SK-N-SH (cell line): ENCODE measurements around the gene MEA1. TPM values are rescaled to one million over a fixed set of nuclear protein-coding genes. Genes with fewer than 3 reads are reported as not detected.

Experiments used
- CTCF ChIA-PET: fragments of 300-600, 350-600 bp; formaldehyde crosslinking; extraction: SDS; loops from one replicate; lab custom pipeline; 2021; lab: Yijun Ruan, JAX
- POLR2A ChIA-PET: fragments of 350-600 bp; sonication (Branson Sonifier 250); formaldehyde crosslinking; extraction: SDS; loops from one replicate; lab custom pipeline; 2020; ENCODE audit warnings: antibody characterized with exemption, inconsistent platforms; lab: Yijun Ruan, JAX
- DNase-seq: peaks from one replicate; pipeline ENCODE4 v3.0.0; 2012
- H2AFZ ChIP-seq: fragments of 200-600 bp; sonication (generic); 2 replicates; pipeline ENCODE4 v1.8.1; 2016; ENCODE audit warnings: antibody characterized with exemption, mild to moderate bottlenecking, low read depth
- H3F3A ChIP-seq: fragments of 200-600 bp; sonication (generic); replicated peaks from 2 replicates; pipeline ENCODE3; 2016; ENCODE audit warnings: antibody characterized with exemption, mild to moderate bottlenecking; ENCODE audit not compliant: insufficient read depth
- H3K27ac ChIP-seq, 2 experiments: fragments of 200-500 bp in 1 of 2; fragments of 200-600 bp in 1 of 2; sonication (Bioruptor generic) in 1 of 2; sonication (generic), shearing (Covaris generic) in 1 of 2; 2 replicates each; pipeline versions ENCODE4 v1.5.1 to v1.6.1; 2014 to 2016; ENCODE audit warnings: low read depth in 2 of 2, inconsistent platforms in 1 of 2, low read length in 1 of 2, mild to moderate bottlenecking in 1 of 2, mixed read lengths in 1 of 2
- H3K27me3 ChIP-seq: fragments of 200-600 bp; sonication (generic), shearing (Covaris generic); 2 replicates; pipeline ENCODE4 v1.6.1; 2016; ENCODE audit warnings: mixed run types; ENCODE audit not compliant: insufficient read depth
- H3K36me3 ChIP-seq, 2 experiments: fragments of 200-500 bp in 1 of 2; fragments of 200-600 bp in 1 of 2; sonication (Bioruptor generic) in 1 of 2; sonication (generic) in 1 of 2; replicated peaks in 1 of 2; 2 replicates each; pipeline versions ENCODE3 to v1.5.1; 2014 to 2016; ENCODE audit warnings: low read length in 1 of 2, mild to moderate bottlenecking in 1 of 2; ENCODE audit not compliant: insufficient read depth in 2 of 2, control insufficient read depth in 1 of 2
- H3K4me1 ChIP-seq, 2 experiments: fragments of 200-500 bp in 1 of 2; fragments of 200-600 bp in 1 of 2; sonication (Bioruptor generic) in 1 of 2; sonication (generic), shearing (Covaris generic) in 1 of 2; 2 replicates each; pipeline versions ENCODE4 v1.5.1 to v1.6.1; 2014 to 2016; ENCODE audit warnings: low read depth in 1 of 2, low read length in 1 of 2, mixed run types in 1 of 2; ENCODE audit not compliant: insufficient read depth in 2 of 2, control insufficient read depth in 1 of 2
- H3K4me2 ChIP-seq: fragments of 200-600 bp; sonication (generic), shearing (Covaris generic); 2 replicates; pipeline ENCODE4 v1.6.1; 2017; ENCODE audit warnings: mixed run types
- H3K4me3 ChIP-seq, 2 experiments: fragments of 200-500 bp in 1 of 2; fragments of 200-600 bp in 1 of 2; sonication (Bioruptor generic) in 1 of 2; sonication (generic), shearing (Covaris generic) in 1 of 2; 2 replicates each; pipeline versions ENCODE4 v1.5.1 to v1.8.1; 2014 to 2016; ENCODE audit warnings: low read depth in 2 of 2, inconsistent platforms in 1 of 2, low read length in 1 of 2, mild to moderate bottlenecking in 1 of 2, mixed read lengths in 1 of 2, moderate library complexity in 1 of 2
- H3K79me2 ChIP-seq: fragments of 200-600 bp; sonication (generic); 2 replicates; pipeline ENCODE4 v1.8.1; 2017; ENCODE audit warnings: mild to moderate bottlenecking; ENCODE audit not compliant: insufficient read depth
- H3K9ac ChIP-seq: fragments of 200-600 bp; sonication (generic); 2 replicates; pipeline ENCODE4 v1.6.1; 2017; ENCODE audit warnings: mixed run types
- H3K9me2 ChIP-seq: fragments of 200-600 bp; sonication (generic); 2 replicates; pipeline ENCODE4 v1.6.1; 2017; ENCODE audit warnings: mixed run types
- H3K9me3 ChIP-seq: fragments of 200-600 bp; sonication (generic); 2 replicates; pipeline ENCODE4 v1.6.1; 2017; ENCODE audit warnings: mixed run types, mild to moderate bottlenecking, moderate library complexity
- H4K20me1 ChIP-seq: fragments of 200-600 bp; sonication (generic); 2 replicates; pipeline ENCODE4 v1.6.1; 2017; ENCODE audit warnings: mild to moderate bottlenecking, mixed run types; ENCODE audit not compliant: insufficient read depth
- CHD2 ChIP-seq: fragments of 150-350 bp; IDR thresholded peaks from 2 replicates; pipeline ENCODE4 v1.6.1; 2018; ENCODE audit warnings: low read length; ENCODE audit not compliant: partially characterized antibody
- EZH2phosphoT487 ChIP-seq: fragments of 200-600 bp; sonication (generic); IDR thresholded peaks from 2 replicates; pipeline ENCODE4 v1.6.1; 2017; ENCODE audit warnings: low read depth, mixed run types, mild to moderate bottlenecking, antibody characterized with exemption, moderate library complexity, borderline replicate concordance
- FOXM1 ChIP-seq: IDR thresholded peaks from 2 replicates; pipeline ENCODE4 v1.4.0; 2012; ENCODE audit warnings: low read depth, mild to moderate bottlenecking
- JUND ChIP-seq: IDR thresholded peaks from 2 replicates; pipeline ENCODE4 v1.4.0; 2012
- MEF2A ChIP-seq: IDR thresholded peaks from 2 replicates; pipeline ENCODE4 v1.4.0; 2012; ENCODE audit warnings: low read depth, borderline replicate concordance
- NFIC ChIP-seq: IDR thresholded peaks from 2 replicates; pipeline ENCODE4 v1.4.0; 2012; ENCODE audit warnings: borderline replicate concordance
- NRF1 ChIP-seq: IDR thresholded peaks from 2 replicates; pipeline ENCODE4 v1.6.1; 2012; ENCODE audit warnings: low read depth, mild to moderate bottlenecking, low read length
- SIN3A ChIP-seq: IDR thresholded peaks from 2 replicates; pipeline ENCODE4 v1.6.1; 2012; ENCODE audit warnings: low read depth, mild to moderate bottlenecking, low read length, moderate library complexity, borderline replicate concordance
- SMC3 ChIP-seq: IDR thresholded peaks from 2 replicates; pipeline ENCODE4 v1.6.1; 2012; ENCODE audit warnings: low read depth, low read length, improper control_type of control experiment
- TCF12 ChIP-seq: IDR thresholded peaks from 2 replicates; pipeline ENCODE4 v1.4.0; 2012
- TEAD4 ChIP-seq: IDR thresholded peaks from 2 replicates; pipeline ENCODE4 v1.4.0; 2012; ENCODE audit warnings: mild to moderate bottlenecking, borderline replicate concordance; ENCODE audit not compliant: insufficient read depth
- WGBS: methylation state at CpG from one replicate; pipeline ENCODE4 v1.1.6; 2017; ENCODE audit warnings: low lambda C conversion rate; 5-methylcytosine and 5-hydroxymethylcytosine counted together
- polyA plus RNA-seq, 3 experiments: library from polyadenylated mRNA; depleted of rRNA; stranded (reverse); fragments of >200 nt; gene quantifications; 2 replicates each; pipeline ENCODE4 v1.2.3, GENCODE V29; 2012
- TF ChIP-seq, protein P1 (sequence below): IDR thresholded peaks from 2 replicates; pipeline ENCODE4 v1.4.0; 2012; ENCODE audit warnings: low read depth, borderline replicate concordance
- TF ChIP-seq, protein P2 (sequence below): IDR thresholded peaks from 2 replicates; pipeline ENCODE4 v1.4.0; 2012; ENCODE audit warnings: low read depth
- TF ChIP-seq, protein P3 (sequence below): IDR thresholded peaks from 2 replicates; pipeline ENCODE4 v1.6.1; 2012; ENCODE audit warnings: mild to moderate bottlenecking, low read depth, low read length, moderate library complexity

Gene MEA1
- polyA plus RNA-seq, 1 of the 3 experiments (the other 2 are of a cell fraction) = 171 TPM

DNA sequence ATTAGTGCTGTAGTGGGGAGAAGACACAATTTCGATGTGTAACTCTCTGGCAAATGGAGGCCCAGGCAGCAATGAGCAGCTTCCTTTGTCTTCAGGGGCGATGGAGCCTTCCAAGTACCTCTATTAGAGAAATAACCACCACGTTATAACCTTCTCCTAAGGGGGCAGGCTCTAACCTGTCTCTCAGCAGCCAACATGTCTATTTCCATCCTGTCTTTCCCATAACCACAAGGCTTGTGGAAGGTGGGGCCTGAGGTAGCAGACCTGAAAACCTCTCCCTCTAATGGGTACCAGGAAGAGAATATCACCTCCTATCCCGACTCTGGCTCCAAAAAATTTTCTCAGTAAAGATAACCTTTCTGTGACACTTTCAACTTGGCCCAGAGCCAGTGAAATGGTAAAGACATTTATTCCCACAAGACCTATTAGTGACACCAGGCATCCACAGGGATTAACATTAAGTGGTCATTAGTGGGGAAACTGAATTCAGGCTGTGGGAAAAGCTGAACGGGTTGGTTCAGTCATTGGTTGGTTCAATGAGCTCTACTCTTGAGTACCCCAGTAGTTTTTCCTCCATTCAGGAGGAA is 38.7 kb downstream of the MEA1 start:
- Histone ChIP-seq H3K79me2 (peaks cover 39% of the 10 kb centered on the region), H3K4me3 (no peak overlapping the region), H3K9me2 (no peaks in the 10 kb centered on the region), H3K27ac (no peak overlapping the region), H3K4me2 (no peak overlapping the region), H3F3A (peaks cover 19% of the 10 kb centered on the region), H3K4me1 (peaks cover 9 to 10% of the 10 kb centered on the region in 2 experiments; a peak in 3 of 4 replicates), H3K9me3 (no peaks in the 10 kb centered on the region), H3K9ac (no peak overlapping the region), H2AFZ (no peak overlapping the region), H3K36me3 (peaks cover 0 to 5% of the 10 kb centered on the region in 2 experiments), H3K27me3 (no peaks in the 10 kb centered on the region), H4K20me1 (no peaks in the 10 kb centered on the region)
- ChIA-PET POLR2A (interaction anchor here (0.6 to 2.0 kb wide), 4 partner anchors 9 to 399 kb away, joined by 3 to 6 read pairs (median 4); partner anchors contain the start of genes GNMT and PPP2R5D), CTCF (interaction anchor here (1.9 kb wide), 1 partner anchor 12 kb away, joined by 6 read pairs; no protein-coding TSS in a partner anchor)
- WGBS = 96% methylated on average over 5 of the region's 5 CpGs
- no peak for DNase-seq
- TF ChIP-seq JUND (no peak), SMC3 (no peak), EZH2phosphoT487 (no peak), FOXM1 (no peak), TCF12 (no peak), SIN3A (no peak), CHD2 (no peak), MEF2A (no peak), NFIC (no peak), NRF1 (no peak), TEAD4 (no peak)
- TF ChIP-seq, protein P1, sequence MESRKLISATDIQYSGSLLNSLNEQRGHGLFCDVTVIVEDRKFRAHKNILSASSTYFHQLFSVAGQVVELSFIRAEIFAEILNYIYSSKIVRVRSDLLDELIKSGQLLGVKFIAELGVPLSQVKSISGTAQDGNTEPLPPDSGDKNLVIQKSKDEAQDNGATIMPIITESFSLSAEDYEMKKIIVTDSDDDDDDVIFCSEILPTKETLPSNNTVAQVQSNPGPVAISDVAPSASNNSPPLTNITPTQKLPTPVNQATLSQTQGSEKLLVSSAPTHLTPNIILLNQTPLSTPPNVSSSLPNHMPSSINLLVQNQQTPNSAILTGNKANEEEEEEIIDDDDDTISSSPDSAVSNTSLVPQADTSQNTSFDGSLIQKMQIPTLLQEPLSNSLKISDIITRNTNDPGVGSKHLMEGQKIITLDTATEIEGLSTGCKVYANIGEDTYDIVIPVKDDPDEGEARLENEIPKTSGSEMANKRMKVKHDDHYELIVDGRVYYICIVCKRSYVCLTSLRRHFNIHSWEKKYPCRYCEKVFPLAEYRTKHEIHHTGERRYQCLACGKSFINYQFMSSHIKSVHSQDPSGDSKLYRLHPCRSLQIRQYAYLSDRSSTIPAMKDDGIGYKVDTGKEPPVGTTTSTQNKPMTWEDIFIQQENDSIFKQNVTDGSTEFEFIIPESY = no peak
- TF ChIP-seq, protein P2, sequence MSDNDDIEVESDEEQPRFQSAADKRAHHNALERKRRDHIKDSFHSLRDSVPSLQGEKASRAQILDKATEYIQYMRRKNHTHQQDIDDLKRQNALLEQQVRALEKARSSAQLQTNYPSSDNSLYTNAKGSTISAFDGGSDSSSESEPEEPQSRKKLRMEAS = no peak
- TF ChIP-seq, protein P3, sequence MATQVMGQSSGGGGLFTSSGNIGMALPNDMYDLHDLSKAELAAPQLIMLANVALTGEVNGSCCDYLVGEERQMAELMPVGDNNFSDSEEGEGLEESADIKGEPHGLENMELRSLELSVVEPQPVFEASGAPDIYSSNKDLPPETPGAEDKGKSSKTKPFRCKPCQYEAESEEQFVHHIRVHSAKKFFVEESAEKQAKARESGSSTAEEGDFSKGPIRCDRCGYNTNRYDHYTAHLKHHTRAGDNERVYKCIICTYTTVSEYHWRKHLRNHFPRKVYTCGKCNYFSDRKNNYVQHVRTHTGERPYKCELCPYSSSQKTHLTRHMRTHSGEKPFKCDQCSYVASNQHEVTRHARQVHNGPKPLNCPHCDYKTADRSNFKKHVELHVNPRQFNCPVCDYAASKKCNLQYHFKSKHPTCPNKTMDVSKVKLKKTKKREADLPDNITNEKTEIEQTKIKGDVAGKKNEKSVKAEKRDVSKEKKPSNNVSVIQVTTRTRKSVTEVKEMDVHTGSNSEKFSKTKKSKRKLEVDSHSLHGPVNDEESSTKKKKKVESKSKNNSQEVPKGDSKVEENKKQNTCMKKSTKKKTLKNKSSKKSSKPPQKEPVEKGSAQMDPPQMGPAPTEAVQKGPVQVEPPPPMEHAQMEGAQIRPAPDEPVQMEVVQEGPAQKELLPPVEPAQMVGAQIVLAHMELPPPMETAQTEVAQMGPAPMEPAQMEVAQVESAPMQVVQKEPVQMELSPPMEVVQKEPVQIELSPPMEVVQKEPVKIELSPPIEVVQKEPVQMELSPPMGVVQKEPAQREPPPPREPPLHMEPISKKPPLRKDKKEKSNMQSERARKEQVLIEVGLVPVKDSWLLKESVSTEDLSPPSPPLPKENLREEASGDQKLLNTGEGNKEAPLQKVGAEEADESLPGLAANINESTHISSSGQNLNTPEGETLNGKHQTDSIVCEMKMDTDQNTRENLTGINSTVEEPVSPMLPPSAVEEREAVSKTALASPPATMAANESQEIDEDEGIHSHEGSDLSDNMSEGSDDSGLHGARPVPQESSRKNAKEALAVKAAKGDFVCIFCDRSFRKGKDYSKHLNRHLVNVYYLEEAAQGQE = no peak
